DOHH2 (cell line): Measurements from ENCODE around the gene TSTD1.

Experiments
- H3F3A ChIP-seq: fragments of 200-600 bp; sonication (generic), shearing (Covaris generic); 2 replicates; pipeline ENCODE4 v1.6.0; 2016; ENCODE audit warnings: antibody characterized with exemption, mild to moderate bottlenecking; ENCODE audit not compliant: control insufficient read depth, insufficient read depth
- H3K27ac ChIP-seq: fragments of 200-600 bp; sonication (generic); 2 replicates; pipeline ENCODE4 v1.5.1; 2014; ENCODE audit warnings: low read depth, mild to moderate bottlenecking, low read length, moderate library complexity
- H3K27me3 ChIP-seq: fragments of 200-600 bp; sonication (generic); 2 replicates; pipeline ENCODE4 v1.6.1; 2014; ENCODE audit warnings: mild to moderate bottlenecking, low read length, mixed read lengths; ENCODE audit not compliant: control insufficient read depth
- H3K36me3 ChIP-seq: fragments of 200-600 bp; sonication (generic); 2 replicates; pipeline ENCODE4 v1.6.1; 2014; ENCODE audit warnings: mild to moderate bottlenecking, low read length, moderate library complexity, mixed read lengths; ENCODE audit not compliant: control insufficient read depth
- H3K4me1 ChIP-seq: fragments of 200-600 bp; sonication (generic); 2 replicates; pipeline ENCODE4 v1.6.1; 2014; ENCODE audit warnings: mild to moderate bottlenecking, low read length, mixed read lengths; ENCODE audit not compliant: control insufficient read depth
- H3K4me2 ChIP-seq: fragments of 200-600 bp; sonication (generic); 2 replicates; pipeline ENCODE4 v1.6.0; 2014; ENCODE audit warnings: mild to moderate bottlenecking, low read length, moderate library complexity
- H3K4me3 ChIP-seq: fragments of 200-600 bp; sonication (generic); 2 replicates; pipeline ENCODE4 v1.5.1; 2014; ENCODE audit warnings: mild to moderate bottlenecking, low read length, mixed read lengths
- H3K79me2 ChIP-seq: fragments of 200-600 bp; sonication (generic); 2 replicates; pipeline ENCODE4 v1.6.1; 2014; ENCODE audit warnings: mild to moderate bottlenecking, low read length, mixed read lengths; ENCODE audit not compliant: control insufficient read depth
- H3K9me2 ChIP-seq: fragments of 200-600 bp; sonication (generic); replicated peaks from 2 replicates; pipeline ENCODE4 v1.6.1; 2014; ENCODE audit warnings: mild to moderate bottlenecking, low read length, mixed read lengths; ENCODE audit not compliant: control insufficient read depth
- H3K9me3 ChIP-seq: fragments of 200-600 bp; sonication (generic); 2 replicates; pipeline ENCODE4 v1.6.1; 2014; ENCODE audit warnings: antibody characterized with exemption, low read length, mixed read lengths; ENCODE audit not compliant: control insufficient read depth, insufficient read depth
- H4K20me1 ChIP-seq: fragments of 200-600 bp; sonication (generic); 2 replicates; pipeline ENCODE4 v1.6.0; 2014; ENCODE audit warnings: low read depth, mild to moderate bottlenecking, antibody characterized with exemption, low read length, moderate library complexity; ENCODE audit not compliant: control insufficient read depth, insufficient read depth
- CTCF ChIP-seq: fragments of 200-600 bp; sonication (generic); IDR thresholded peaks from one replicate; pipeline ENCODE4 v1.5.1; 2014; ENCODE audit warnings: antibody characterized with exemption, mild to moderate bottlenecking, low read depth, low read length; ENCODE audit not compliant: poor library complexity, severe bottlenecking
- EZH2phosphoT487 ChIP-seq: fragments of 200-600 bp; sonication (generic); IDR thresholded peaks from 2 replicates; pipeline ENCODE4 v1.6.1; 2017; ENCODE audit warnings: borderline replicate concordance, mild to moderate bottlenecking, antibody characterized with exemption, low read length, moderate library complexity, mixed read lengths

The TSTD1 gene

GRCh38 chr1:161061419-161061818, 22.7 kb upstream of the TSTD1 start:
- H4K20me1 ChIP-seq, result peaks cover 3% of the 10 kb centered on the region; the same call in 1 of the 2 replicates
- peaks cover 65% of the 10 kb centered on the region for H3K79me2 ChIP-seq
- H3K36me3 ChIP-seq, result peaks cover 39% of the 10 kb centered on the region
- H3K4me2 ChIP-seq, result no peak overlapping the region
- H3K27me3 ChIP-seq, result no peaks in the 10 kb centered on the region
- H3K27ac ChIP-seq, result no peak overlapping the region
- no peaks in the 10 kb centered on the region for H3K9me3 ChIP-seq
- no peak for TF ChIP-seq EZH2phosphoT487
- TF ChIP-seq CTCF, result no peak
- H3F3A ChIP-seq, result no peaks in the 10 kb centered on the region
- H3K4me1 ChIP-seq, result no peaks in the 10 kb centered on the region
- no peak overlapping the region for H3K4me3 ChIP-seq
- H3K9me2 ChIP-seq, result no peaks in the 10 kb centered on the region

- Histone ChIP-seq H3K27ac (no peak overlapping the region), H4K20me1 (no peaks in the 10 kb centered on the region; the same call in 1 of the 2 replicates), H3K36me3 (peaks cover 50% of the 10 kb centered on the region), H3K4me3 (no peak overlapping the region), H3K9me3 (no peaks in the 10 kb centered on the region), H3K4me1 (no peaks in the 10 kb centered on the region), H3K27me3 (no peaks in the 10 kb centered on the region), H3K9me2 (no peaks in the 10 kb centered on the region), H3K79me2 (peaks cover 51% of the 10 kb centered on the region), H3K4me2 (no peak overlapping the region), H3F3A (no peaks in the 10 kb centered on the region)
- no peak for TF ChIP-seq EZH2phosphoT487
- no peak for TF ChIP-seq CTCF
Observed at GRCh38 chr1:161059293-161059692, 20.5 kb upstream of the TSTD1 start.

- Histone ChIP-seq H3K4me3 (no peak overlapping the region), H3K9me3 (no peaks in the 10 kb centered on the region), H4K20me1 (no peaks in the 10 kb centered on the region), H3K27ac (no peak overlapping the region), H3K9me2 (no peaks in the 10 kb centered on the region), H3K79me2 (peaks cover 16% of the 10 kb centered on the region), H3K36me3 (peaks cover 79% of the 10 kb centered on the region), H3K27me3 (no peaks in the 10 kb centered on the region), H3F3A (no peaks in the 10 kb centered on the region), H3K4me2 (no peak overlapping the region), H3K4me1 (no peaks in the 10 kb centered on the region)
- TF ChIP-seq CTCF (peak; percentile 75), EZH2phosphoT487 (no peak)
Observed at GRCh38 chr1:161054805-161055204, 16.0 kb upstream of the TSTD1 start.

GRCh38 chr1:161054232-161054631, 15.5 kb upstream of the TSTD1 start:
- no peaks in the 10 kb centered on the region for H3K27me3 ChIP-seq
- no peak overlapping the region for H3K27ac ChIP-seq
- H3K79me2 ChIP-seq, result peaks cover 10% of the 10 kb centered on the region
- H3K4me1 ChIP-seq, result no peaks in the 10 kb centered on the region
- H3K36me3 ChIP-seq, result peaks cover 79% of the 10 kb centered on the region
- no peak for TF ChIP-seq EZH2phosphoT487
- TF ChIP-seq CTCF, result no peak
- no peaks in the 10 kb centered on the region for H4K20me1 ChIP-seq
- no peaks in the 10 kb centered on the region for H3K9me3 ChIP-seq
- H3K9me2 ChIP-seq, result no peaks in the 10 kb centered on the region
- no peak overlapping the region for H3K4me2 ChIP-seq
- H3K4me3 ChIP-seq, result no peak overlapping the region
- no peaks in the 10 kb centered on the region for H3F3A ChIP-seq
